Right lobe of liver (tissue), 4 donors: Measurements from ENCODE around the gene IFRD2.

Experiments
- POLR2A ChIP-seq: fragments of 450-650 bp; IDR thresholded peaks from one replicate; pipeline ENCODE4 v1.6.1; 2017; ENCODE audit warnings: antibody characterized with exemption, mild to moderate bottlenecking
- TF ChIP-seq, protein P1 (sequence below), 4 donors: fragments of 200-600 bp in 3 of 4; fragments of 450-650 bp in 1 of 4; IDR thresholded peaks; one replicate each; pipeline versions ENCODE4 v1.5.1 to v1.8.0; 2016 to 2022; ENCODE audit warnings: antibody characterized with exemption in 4 of 4, mild to moderate bottlenecking in 2 of 4
- donor health status: DM: no; HTN: no; CAD: no.
- donor health status: DM: no; HTN: no; CAD: no.
- donor health status: DM: no; HTN: yes; CAD: no.

DNA sequence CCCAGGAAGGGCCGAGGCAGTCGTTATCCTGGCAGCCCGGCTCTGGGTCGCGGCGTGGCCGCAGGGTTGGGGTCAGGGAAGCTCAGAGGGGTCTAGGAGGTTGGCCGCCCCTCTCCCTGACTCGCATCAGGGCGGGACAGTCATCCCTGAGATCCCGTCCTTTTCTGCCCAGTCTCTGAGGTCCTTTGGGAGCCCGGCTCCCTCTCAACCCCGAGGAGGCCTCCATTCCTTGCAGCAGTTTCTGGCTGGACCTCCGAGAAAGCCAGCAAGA lies 29.8 kb upstream of the IFRD2 start:
- TF ChIP-seq, protein P1, sequence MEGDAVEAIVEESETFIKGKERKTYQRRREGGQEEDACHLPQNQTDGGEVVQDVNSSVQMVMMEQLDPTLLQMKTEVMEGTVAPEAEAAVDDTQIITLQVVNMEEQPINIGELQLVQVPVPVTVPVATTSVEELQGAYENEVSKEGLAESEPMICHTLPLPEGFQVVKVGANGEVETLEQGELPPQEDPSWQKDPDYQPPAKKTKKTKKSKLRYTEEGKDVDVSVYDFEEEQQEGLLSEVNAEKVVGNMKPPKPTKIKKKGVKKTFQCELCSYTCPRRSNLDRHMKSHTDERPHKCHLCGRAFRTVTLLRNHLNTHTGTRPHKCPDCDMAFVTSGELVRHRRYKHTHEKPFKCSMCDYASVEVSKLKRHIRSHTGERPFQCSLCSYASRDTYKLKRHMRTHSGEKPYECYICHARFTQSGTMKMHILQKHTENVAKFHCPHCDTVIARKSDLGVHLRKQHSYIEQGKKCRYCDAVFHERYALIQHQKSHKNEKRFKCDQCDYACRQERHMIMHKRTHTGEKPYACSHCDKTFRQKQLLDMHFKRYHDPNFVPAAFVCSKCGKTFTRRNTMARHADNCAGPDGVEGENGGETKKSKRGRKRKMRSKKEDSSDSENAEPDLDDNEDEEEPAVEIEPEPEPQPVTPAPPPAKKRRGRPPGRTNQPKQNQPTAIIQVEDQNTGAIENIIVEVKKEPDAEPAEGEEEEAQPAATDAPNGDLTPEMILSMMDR (IDR thresholded peaks at IDR 0.05) = no peak
- TF ChIP-seq POLR2A = no peak
